HCT116 (cell line): ENCODE data around the gene GCK.

Experiments used
- MAX ChIP-seq: IDR thresholded peaks from 2 replicates; pipeline ENCODE4 v1.6.1; 2012
- POLR2AphosphoS5 ChIP-seq: IDR thresholded peaks from 2 replicates; pipeline ENCODE4 v1.6.1; 2011; ENCODE audit warnings: mild to moderate bottlenecking, low read depth, low read length, moderate library complexity

- TF ChIP-seq MAX (peak; percentile 93), POLR2AphosphoS5 (peak; percentile 67)
Observed at GRCh38 chr7:44123190-44124003, 65.8 kb downstream of the GCK start, which contains the start of gene POLD2.
